Thyroid gland (tissue), 4 donors: Measurements from ENCODE around the gene RGS19. TPM values are rescaled to one million over a fixed set of nuclear protein-coding genes. Genes with fewer than 3 reads are reported as not detected.
"Not testable (repeated sequence)": the region's sequence is repeated elsewhere in the genome, so short reads cannot be mapped to it uniquely, and the experiment has no call there.

Experiments used
- DNase-seq, 2 donors: peaks; one replicate each; pipeline ENCODE4 v3.0.0-alpha.2; 2019
- H3K27ac ChIP-seq, 3 donors: fragments of 200-600 bp; sonication (generic); 1 replicate in 2 of 3; 2 replicates in 1 of 3; pipeline ENCODE4 v1.5.1; 2016 to 2019; ENCODE audit warnings: mild to moderate bottlenecking in 1 of 3, moderate library complexity in 1 of 3
- H3K27me3 ChIP-seq: fragments of 200-600 bp; sonication (generic); one replicate; pipeline ENCODE4 v1.5.1; 2019
- H3K36me3 ChIP-seq, 2 donors: fragments of 200-600 bp; sonication (generic); one replicate each; pipeline ENCODE4 v1.5.1; 2016 to 2019
- H3K4me1 ChIP-seq, 2 donors: fragments of 200-600 bp; sonication (generic); one replicate each; pipeline ENCODE4 v1.5.1; 2017 to 2019
- H3K4me3 ChIP-seq, 3 donors: fragments of 200-600 bp; sonication (generic); replicated peaks in 1 of 3; 1 replicate in 2 of 3; 2 replicates in 1 of 3; pipeline ENCODE4 v1.5.1; 2016; ENCODE audit warnings: mild to moderate bottlenecking in 1 of 3
- H3K9me3 ChIP-seq: fragments of 200-600 bp; sonication (generic); one replicate; pipeline ENCODE4 v1.5.1; 2017
- POLR2A ChIP-seq, 2 donors: fragments of 450-650 bp; IDR thresholded peaks; one replicate each; pipeline ENCODE4 v1.6.1; 2017; ENCODE audit warnings: antibody characterized with exemption in 2 of 2, mild to moderate bottlenecking in 2 of 2, moderate library complexity in 1 of 2
- WGBS, 2 donors: methylation state at CpG; one replicate each; pipeline ENCODE4 v1.1.5; 2017; 5-methylcytosine and 5-hydroxymethylcytosine counted together
- intact Hi-C: fragments of 100-400 bp; cut with DNase I; formaldehyde crosslinking; loops from one replicate; pipeline ENCODE4 v1.15.1; 2023
- total RNA-seq, 4 donors: library from RNA; depleted of rRNA; stranded (reverse); fragments of >200 nt; gene quantifications; one replicate each; pipeline ENCODE4 v1.2.3, GENCODE V29; 2016
- TF ChIP-seq, protein P1 (sequence below), 6 experiments: fragments of 200-600 bp in 3 of 6; fragments of 450-650 bp in 3 of 6; sonication (generic) in 3 of 6; IDR thresholded peaks; one replicate each; pipeline ENCODE4 v1.5.1; 2016 to 2019; ENCODE audit warnings: antibody characterized with exemption in 6 of 6, mild to moderate bottlenecking in 2 of 6, inconsistent platforms in 1 of 6, moderate library complexity in 1 of 6

Gene RGS19, protein sequence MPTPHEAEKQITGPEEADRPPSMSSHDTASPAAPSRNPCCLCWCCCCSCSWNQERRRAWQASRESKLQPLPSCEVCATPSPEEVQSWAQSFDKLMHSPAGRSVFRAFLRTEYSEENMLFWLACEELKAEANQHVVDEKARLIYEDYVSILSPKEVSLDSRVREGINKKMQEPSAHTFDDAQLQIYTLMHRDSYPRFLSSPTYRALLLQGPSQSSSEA
- total RNA-seq: 10 to 100 TPM; 10.5 to 17.2 (median 13.4) TPM

DNA sequence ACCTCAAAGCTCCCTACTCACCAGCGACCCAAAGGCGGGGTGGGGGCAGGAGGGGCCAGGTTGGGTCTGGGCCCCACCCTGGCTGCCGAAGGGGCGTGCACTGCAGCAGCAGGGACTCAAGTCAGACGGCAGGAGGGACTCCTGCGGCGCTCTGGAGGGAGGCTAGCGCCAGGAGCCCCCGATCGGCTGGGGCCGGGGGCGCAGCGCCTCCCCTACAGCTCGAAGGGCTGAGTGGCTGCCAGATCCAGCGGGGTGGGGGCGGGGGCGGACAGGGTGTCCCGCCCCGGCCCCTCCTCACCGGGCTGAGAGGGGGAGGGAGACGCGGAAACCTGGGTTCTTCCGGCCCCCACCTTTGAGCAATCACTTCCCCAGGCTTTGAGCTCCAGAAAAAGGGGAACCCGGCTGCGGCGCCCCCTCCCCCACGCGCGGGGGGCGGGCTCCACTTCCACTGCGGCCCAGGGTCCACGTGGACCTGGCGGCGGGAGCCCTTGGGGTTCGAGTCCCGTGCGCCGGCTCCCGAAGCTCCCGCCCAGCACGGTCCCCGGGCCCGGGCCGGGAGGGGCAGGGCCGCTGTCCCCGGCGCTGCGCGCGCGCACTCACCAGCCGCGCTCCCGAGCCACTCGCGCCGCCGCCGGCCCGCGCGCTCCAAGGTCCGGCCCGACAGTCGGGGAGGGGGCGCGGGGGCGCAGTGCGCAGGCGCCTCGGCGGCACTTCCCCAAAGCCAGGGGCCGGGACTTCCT lies at the start of gene RGS19:
RGS19 (minus strand) TSS at position 246 of the 740 bp plus-strand sequence. CDS start 2,632 bp downstream, outside the sequence.
- no peaks in the 10 kb centered on the region for H3K9me3 ChIP-seq
- no peaks in the 10 kb centered on the region for H3K27me3 ChIP-seq
- peak in 1 of 2 donors; percentile 32 for TF ChIP-seq POLR2A (IDR thresholded peaks at IDR 0.05)
- TF ChIP-seq, protein P1, sequence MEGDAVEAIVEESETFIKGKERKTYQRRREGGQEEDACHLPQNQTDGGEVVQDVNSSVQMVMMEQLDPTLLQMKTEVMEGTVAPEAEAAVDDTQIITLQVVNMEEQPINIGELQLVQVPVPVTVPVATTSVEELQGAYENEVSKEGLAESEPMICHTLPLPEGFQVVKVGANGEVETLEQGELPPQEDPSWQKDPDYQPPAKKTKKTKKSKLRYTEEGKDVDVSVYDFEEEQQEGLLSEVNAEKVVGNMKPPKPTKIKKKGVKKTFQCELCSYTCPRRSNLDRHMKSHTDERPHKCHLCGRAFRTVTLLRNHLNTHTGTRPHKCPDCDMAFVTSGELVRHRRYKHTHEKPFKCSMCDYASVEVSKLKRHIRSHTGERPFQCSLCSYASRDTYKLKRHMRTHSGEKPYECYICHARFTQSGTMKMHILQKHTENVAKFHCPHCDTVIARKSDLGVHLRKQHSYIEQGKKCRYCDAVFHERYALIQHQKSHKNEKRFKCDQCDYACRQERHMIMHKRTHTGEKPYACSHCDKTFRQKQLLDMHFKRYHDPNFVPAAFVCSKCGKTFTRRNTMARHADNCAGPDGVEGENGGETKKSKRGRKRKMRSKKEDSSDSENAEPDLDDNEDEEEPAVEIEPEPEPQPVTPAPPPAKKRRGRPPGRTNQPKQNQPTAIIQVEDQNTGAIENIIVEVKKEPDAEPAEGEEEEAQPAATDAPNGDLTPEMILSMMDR (IDR thresholded peaks at IDR 0.05): no peak
- H3K27ac ChIP-seq: peak within 1 kb of the TSS; percentile 41 to 77 (median 75)
- H3K36me3 ChIP-seq: no peaks in the 10 kb centered on the region
- intact Hi-C loops: no loop called here
- H3K4me1 ChIP-seq: peaks cover 11 to 35% of the 10 kb centered on the region in 2 donors
- 7% methylated on average over 3 of the region's 73 CpGs; no CpG with 5 or more reads in 1 of the 2 donors for WGBS, 2 donors
- DNase-seq: peak; percentile 71 to 78
- H3K4me3 ChIP-seq: peak within 1 kb of the TSS; percentile 10 to 78 (median 25)

DNA sequence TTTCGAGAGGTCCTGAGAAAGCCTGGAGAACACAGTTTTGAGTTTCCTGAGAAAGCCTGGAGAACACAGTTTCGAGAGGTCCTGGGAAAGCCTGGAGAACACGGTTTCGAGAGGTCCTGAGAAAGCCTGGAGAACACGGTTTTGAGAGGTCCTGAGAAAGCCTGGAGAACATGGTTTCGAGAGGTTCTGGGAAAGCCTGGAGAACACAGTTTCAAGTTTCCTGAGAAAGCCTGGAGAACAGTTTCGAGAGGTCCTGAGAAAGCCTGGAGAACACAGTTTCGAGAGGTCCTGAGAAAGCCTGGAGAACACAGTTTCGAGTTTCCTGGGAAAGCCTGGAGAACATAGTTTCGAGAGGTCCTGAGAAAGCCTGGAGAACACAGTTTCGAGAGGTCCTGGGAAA lies 44.2 kb upstream of the RGS19 start:
- H3K4me3 ChIP-seq, DNase-seq, H3K36me3 ChIP-seq, H3K27me3 ChIP-seq, H3K4me1 ChIP-seq, intact Hi-C loops, H3K27ac ChIP-seq, H3K9me3 ChIP-seq: not testable (repeated sequence)
- WGBS, 2 donors: 84% methylated on average over 11 of the region's 11 CpGs

DNA sequence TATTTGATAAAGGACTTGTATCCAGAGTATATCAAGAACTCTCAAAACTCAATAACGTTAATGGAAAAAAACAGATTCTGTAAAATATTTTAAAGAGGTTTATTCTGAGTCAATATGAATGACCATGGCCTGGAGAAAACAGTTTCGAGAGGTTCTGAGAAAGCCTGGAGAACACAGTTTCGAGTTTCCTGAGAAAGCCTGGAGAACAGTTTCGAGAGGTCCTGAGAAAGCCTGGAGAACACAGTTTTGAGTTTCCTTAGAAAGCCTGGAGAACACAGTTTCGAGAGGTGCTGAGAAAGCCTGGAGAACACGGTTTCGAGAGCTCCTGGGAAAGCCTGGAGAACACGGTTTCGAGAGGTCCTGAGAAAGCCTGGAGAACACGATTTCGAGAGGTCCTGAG lies 43.6 kb upstream of the RGS19 start:
- H3K9me3 ChIP-seq, H3K4me3 ChIP-seq, H3K27me3 ChIP-seq, H3K27ac ChIP-seq, DNase-seq, intact Hi-C loops, H3K36me3 ChIP-seq, H3K4me1 ChIP-seq: not testable (repeated sequence)
- WGBS, 2 donors: 82 to 84% methylated on average over 11 of the region's 11 CpGs

DNA sequence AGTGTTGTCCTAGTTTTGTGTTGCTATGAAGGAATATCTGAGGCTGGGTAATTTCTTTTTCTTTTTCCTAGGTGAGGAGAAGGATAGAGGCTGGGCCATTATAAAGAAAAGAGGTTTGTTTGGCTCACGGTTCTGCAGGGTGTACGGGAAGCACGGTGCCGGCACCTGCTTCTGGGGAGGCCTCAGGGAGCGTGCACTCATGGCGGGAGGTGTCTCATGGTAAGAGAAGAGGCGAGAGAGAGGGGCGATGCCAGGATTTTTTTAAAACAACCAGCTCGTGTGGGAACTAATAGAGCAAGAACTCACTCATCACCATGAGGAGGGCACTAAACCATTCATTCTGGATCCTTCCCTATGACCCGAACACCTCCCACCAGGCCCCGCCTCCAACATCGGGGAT lies 42.3 kb upstream of the RGS19 start:
- DNase-seq: no peak
- TF ChIP-seq, protein P1 (IDR thresholded peaks at IDR 0.05): no peak
- no peak for TF ChIP-seq POLR2A (IDR thresholded peaks at IDR 0.05)
- H3K27ac ChIP-seq: no peak overlapping the region
- H3K4me3 ChIP-seq: no peak overlapping the region
- WGBS, 2 donors: 87 to 91% methylated on average over 12 of the region's 12 CpGs
- intact Hi-C loops: no loop called here
- no peaks in the 10 kb centered on the region for H3K36me3 ChIP-seq
- H3K4me1 ChIP-seq: no peaks in the 10 kb centered on the region
- no peaks in the 10 kb centered on the region for H3K9me3 ChIP-seq
- no peaks in the 10 kb centered on the region for H3K27me3 ChIP-seq

DNA sequence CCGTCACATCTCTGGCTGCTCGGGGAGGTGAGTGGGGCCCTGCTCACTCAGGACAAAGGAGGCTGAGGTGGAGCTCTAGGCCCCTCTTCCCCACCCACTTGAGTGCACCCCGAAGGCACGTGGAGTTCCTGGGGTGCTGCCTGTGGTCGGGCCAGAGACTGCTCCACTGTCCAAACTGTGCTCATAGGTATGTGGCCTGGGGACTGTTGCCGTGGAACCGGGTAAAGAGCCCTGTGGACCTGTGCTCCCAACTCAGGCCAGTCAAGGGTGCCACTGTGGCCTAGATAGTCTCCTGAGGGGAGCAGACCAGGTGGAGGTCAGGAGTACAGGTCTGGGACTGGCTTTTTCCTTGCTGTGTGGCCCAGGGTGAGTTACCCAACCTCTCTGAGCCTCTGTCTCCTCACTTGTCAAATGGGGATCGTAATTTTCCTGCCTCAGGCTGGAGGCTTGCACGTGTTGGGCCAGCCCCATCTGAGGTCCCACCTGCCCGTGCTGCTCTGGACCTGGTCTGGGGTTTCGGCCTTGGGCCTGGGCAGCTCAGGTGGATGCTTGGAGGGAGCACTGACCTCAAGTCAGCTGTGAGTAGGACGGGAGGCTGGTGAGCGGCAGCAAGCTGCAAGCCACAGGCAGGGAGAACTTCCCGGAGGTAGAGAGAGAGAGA lies 40.5 kb upstream of the RGS19 start:
- Histone ChIP-seq H3K4me1 (no peaks in the 10 kb centered on the region), H3K27ac (no peak overlapping the region), H3K36me3 (no peaks in the 10 kb centered on the region), H3K9me3 (no peaks in the 10 kb centered on the region), H3K27me3 (no peaks in the 10 kb centered on the region), H3K4me3 (no peak overlapping the region)
- no peak for DNase-seq
- no peak for TF ChIP-seq POLR2A (IDR thresholded peaks at IDR 0.05)
- TF ChIP-seq, protein P1 (IDR thresholded peaks at IDR 0.05): no peak
- 42% methylated on average over 8 of the region's 14 CpGs; no CpG with 5 or more reads in 1 of the 2 donors for WGBS, 2 donors
- intact Hi-C loops: no loop called here

DNA sequence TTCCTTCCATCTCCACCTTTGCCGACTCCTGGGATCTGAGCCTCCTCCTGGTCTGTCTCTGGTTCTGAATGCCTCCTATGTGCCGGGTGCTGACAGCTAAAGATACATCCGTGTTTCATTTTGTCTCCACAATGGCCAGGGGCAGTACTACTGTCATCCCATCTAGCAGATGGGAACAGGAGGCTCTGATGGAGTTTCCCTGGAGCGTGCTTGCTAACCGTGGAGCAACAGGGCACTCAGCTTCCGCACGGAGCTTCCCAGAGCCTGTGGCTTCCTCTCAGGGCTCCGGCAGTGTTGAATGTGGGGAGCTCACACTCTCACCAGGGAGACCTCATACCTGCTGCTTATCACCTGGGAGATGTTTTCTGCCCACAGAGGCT lies 40.0 kb upstream of the RGS19 start:
- Histone ChIP-seq H3K27me3 (no peaks in the 10 kb centered on the region), H3K9me3 (no peaks in the 10 kb centered on the region), H3K27ac (no peak overlapping the region), H3K4me3 (no peak overlapping the region), H3K36me3 (no peaks in the 10 kb centered on the region), H3K4me1 (no peaks in the 10 kb centered on the region)
- intact Hi-C loops: no loop called here
- no peak for DNase-seq
- TF ChIP-seq, protein P1 (IDR thresholded peaks at IDR 0.05): no peak
- TF ChIP-seq POLR2A (IDR thresholded peaks at IDR 0.05): no peak
- WGBS, 2 donors: 85 to 89% methylated on average over 7 to 8 of the region's 8 CpGs

DNA sequence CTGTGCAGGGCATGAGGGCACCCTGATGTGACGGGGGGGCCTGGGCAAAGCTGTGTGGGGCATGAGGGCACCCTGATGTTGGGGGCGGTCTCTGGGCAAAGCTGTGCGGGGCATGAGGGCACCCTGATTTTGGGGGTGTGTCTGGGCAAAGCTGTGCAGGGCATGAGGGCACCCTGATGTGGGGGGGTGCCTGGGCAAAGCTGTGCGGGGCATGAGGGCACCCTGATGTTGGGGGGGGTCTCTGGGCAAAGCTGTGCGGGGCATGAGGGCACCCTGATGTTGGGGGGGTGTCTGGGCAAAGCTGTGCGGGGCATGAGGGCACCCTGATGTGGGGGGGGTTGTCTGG lies 38.1 kb upstream of the RGS19 start:
- H3K9me3 ChIP-seq, H3K4me3 ChIP-seq, intact Hi-C loops, DNase-seq, H3K27ac ChIP-seq, H3K36me3 ChIP-seq, H3K4me1 ChIP-seq, H3K27me3 ChIP-seq: not testable (repeated sequence)
- no CpG with 5 or more reads among the region's 6 CpGs for WGBS, 2 donors
